HepG2 (cell line): Measurements from ENCODE around the gene PKP4.

Experiments used
- CREB3 ChIP-seq: sonication (generic); formaldehyde crosslinking; IDR thresholded peaks from 2 replicates; pipeline ENCODE4 v1.5.0; 2020; ENCODE audit warnings: missing genetic modification reagents
- CREM ChIP-seq, 2 experiments: sonication (generic) in 1 of 2; formaldehyde crosslinking in 1 of 2; IDR thresholded peaks; 2 replicates each; pipeline versions ENCODE4 v1.4.0 to v1.6.1; 2016 to 2020; ENCODE audit warnings: antibody characterized with exemption in 1 of 2, mild to moderate bottlenecking in 1 of 2, missing genetic modification reagents in 1 of 2
- CTCF ChIP-seq: sonication (generic); formaldehyde crosslinking; IDR thresholded peaks from 2 replicates; pipeline ENCODE4 v1.5.0; 2020; ENCODE audit warnings: mild to moderate bottlenecking, missing genetic modification reagents, moderate library complexity
- IKZF1 ChIP-seq: fragments of 450-650 bp; IDR thresholded peaks from 2 replicates; pipeline ENCODE4 v1.7.1; 2016
- PAXIP1 ChIP-seq: sonication (generic); formaldehyde crosslinking; conservative IDR thresholded peaks from 2 replicates; pipeline ENCODE4 v1.4.0; 2020; ENCODE audit warnings: mild to moderate bottlenecking, missing genetic modification reagents, moderate library complexity
- POLR2A ChIP-seq, 2 experiments: IDR thresholded peaks; 2 replicates each; pipeline ENCODE4 v1.6.1; 2011; ENCODE audit warnings: low read depth in 2 of 2, low read length in 2 of 2, mild to moderate bottlenecking in 1 of 2, moderate library complexity in 1 of 2; ENCODE audit not compliant: insufficient read depth in 1 of 2
- TRAFD1 ChIP-seq: sonication (generic); formaldehyde crosslinking; IDR thresholded peaks from 2 replicates; pipeline ENCODE4 v1.5.1; 2020; ENCODE audit warnings: missing genetic modification reagents, mild to moderate bottlenecking, borderline replicate concordance
- USF2 ChIP-seq, 2 experiments: sonication (generic) in 1 of 2; formaldehyde crosslinking in 1 of 2; IDR thresholded peaks; 2 replicates each; pipeline versions ENCODE4 v1.5.1 to v1.6.1; 2011 to 2020; ENCODE audit warnings: borderline replicate concordance in 1 of 2, low read depth in 1 of 2, low read length in 1 of 2, mild to moderate bottlenecking in 1 of 2, missing genetic modification reagents in 1 of 2, moderate library complexity in 1 of 2
- ZNF142 ChIP-seq: sonication (generic); formaldehyde crosslinking; IDR thresholded peaks from 2 replicates; pipeline ENCODE4 v1.4.0; 2020; ENCODE audit warnings: missing genetic modification reagents

- TF ChIP-seq CREB3 (CRISPR knock-in tag) = no peak
- no peak for TF ChIP-seq IKZF1
- TF ChIP-seq POLR2A (IDR thresholded peaks at IDR 0.05; ENCODE audit: insufficient read depth in 1 of 2, low read depth in 2 of 2, low read length in 2 of 2) = no peak
- TF ChIP-seq PAXIP1 (CRISPR knock-in tag) = no peak
- no peak for TF ChIP-seq CTCF (CRISPR knock-in tag)
- no peak for TF ChIP-seq CREM (IDR thresholded peaks at IDR 0.05)
- TF ChIP-seq CREM (CRISPR knock-in tag; IDR thresholded peaks at IDR 0.05) = no peak
- no peak for TF ChIP-seq TRAFD1 (CRISPR knock-in tag)
- TF ChIP-seq USF2 (IDR thresholded peaks at IDR 0.05; ENCODE audit: low read depth, low read length) = no peak
- TF ChIP-seq USF2 (CRISPR knock-in tag; IDR thresholded peaks at IDR 0.05; ENCODE audit: borderline replicate concordance) = no peak
- no peak for TF ChIP-seq ZNF142 (CRISPR knock-in tag)
Observed at GRCh38 chr2:158620656-158621055, 163.9 kb downstream of the PKP4 start.
